Measurements from ENCODE around the gene SLC6A1.

GRCh38 chr3:10992017-10992942, at the start of gene SLC6A1:
- TF ChIP-seq, protein P1, sequence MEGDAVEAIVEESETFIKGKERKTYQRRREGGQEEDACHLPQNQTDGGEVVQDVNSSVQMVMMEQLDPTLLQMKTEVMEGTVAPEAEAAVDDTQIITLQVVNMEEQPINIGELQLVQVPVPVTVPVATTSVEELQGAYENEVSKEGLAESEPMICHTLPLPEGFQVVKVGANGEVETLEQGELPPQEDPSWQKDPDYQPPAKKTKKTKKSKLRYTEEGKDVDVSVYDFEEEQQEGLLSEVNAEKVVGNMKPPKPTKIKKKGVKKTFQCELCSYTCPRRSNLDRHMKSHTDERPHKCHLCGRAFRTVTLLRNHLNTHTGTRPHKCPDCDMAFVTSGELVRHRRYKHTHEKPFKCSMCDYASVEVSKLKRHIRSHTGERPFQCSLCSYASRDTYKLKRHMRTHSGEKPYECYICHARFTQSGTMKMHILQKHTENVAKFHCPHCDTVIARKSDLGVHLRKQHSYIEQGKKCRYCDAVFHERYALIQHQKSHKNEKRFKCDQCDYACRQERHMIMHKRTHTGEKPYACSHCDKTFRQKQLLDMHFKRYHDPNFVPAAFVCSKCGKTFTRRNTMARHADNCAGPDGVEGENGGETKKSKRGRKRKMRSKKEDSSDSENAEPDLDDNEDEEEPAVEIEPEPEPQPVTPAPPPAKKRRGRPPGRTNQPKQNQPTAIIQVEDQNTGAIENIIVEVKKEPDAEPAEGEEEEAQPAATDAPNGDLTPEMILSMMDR (IDR thresholded peaks at IDR 0.05) = peak; percentile 50
- no peak for TF ChIP-seq EZH2 (IDR thresholded peaks at IDR 0.05)
